Heart left ventricle (tissue), 13 donors: ENCODE measurements around the gene FGF19.
A peak's percentile ranks its signal among the peaks of the same experiment; 100 is the strongest.

Experiments
- CTCF ChIP-seq, 12 donors: fragments of 200-600 bp; sonication (generic) in 4 of 12; IDR thresholded peaks; one replicate each; pipeline versions ENCODE4 v1.5.0 to v1.8.0; 2018 to 2022; ENCODE audit warnings: antibody characterized with exemption in 12 of 12, mild to moderate bottlenecking in 5 of 12
- POLR2A ChIP-seq, 2 donors: fragments of 450-650 bp; IDR thresholded peaks; one replicate each; pipeline ENCODE4 v1.6.1; 2017; ENCODE audit warnings: antibody characterized with exemption in 2 of 2, mild to moderate bottlenecking in 2 of 2, moderate library complexity in 2 of 2
- donor health status: ischemic (EF 13 %, LVEDD 7.1; RV severe dilation, severe dysfunction).
- donor health status: DM: no; HTN: yes; CAD: no.
- donor health status: DM: no; HTN: no; CAD: no.
- donor health status: ischemic (EF 25% LVEDD 6.9; RV normal size, moderate dysfunction).
- donor health status: ischemic (EF 25% LVEDD 5.7; RV mildly dilated, moderate dysfunction).
- donor health status: ischemic (EF 35%, LVEDD 5.7; RV mildly dilated, moderate dysfunction).
- donor health status: nonischemic (EF 11% LVEDD 7.7; RV severe dilation, severe dysfunction).
- donor health status: DM: yes; HTN: yes; CAD: no.
- donor health status: PGD.
- donor health status: ischemic (EF 29% LVEDD 5.4; RV normal size, mild dysfunction).
- donor health status: nonischemic (EF 23%, LVEDD 6.1; RV moderate dilation, normal function).

- TF ChIP-seq POLR2A (IDR thresholded peaks at IDR 0.05) (peak in 1 of 2 donors; percentile 67), CTCF (IDR thresholded peaks at IDR 0.05) (peak in 1 of 12 donors; percentile 9)
These were observed 28.7 kb downstream of the FGF19 start, which contains the start of gene LTO1 for GRCh38 chr11:69674886-69675714.
